Hypothalamus (tissue), 51 donors: ENCODE results near the gene F3.
"Not testable (repeated sequence)": the region's sequence is repeated elsewhere in the genome, so short reads cannot be mapped to it uniquely, and the experiment has no call there.

ENCODE experiments used
- DNase-seq, 51 donors: peaks; one replicate each; lab custom pipeline; 2025; lab: John Stamatoyannopoulos, UW

The F3 gene

GRCh38 chr1:94541246-94542087, at the start of gene F3:
F3 (minus strand) TSS chr1:94541759; CDS start chr1:94541636, 123 bp downstream.
- peak in 46 of 51 donors; percentile 15 to 90 (median 74) for DNase-seq

GRCh38 chr1:94590203-94591137, 48.9 kb upstream of the F3 start:
- peak in 3 of 51 donors; percentile 6 to 13 (median 8) for DNase-seq

DNA sequence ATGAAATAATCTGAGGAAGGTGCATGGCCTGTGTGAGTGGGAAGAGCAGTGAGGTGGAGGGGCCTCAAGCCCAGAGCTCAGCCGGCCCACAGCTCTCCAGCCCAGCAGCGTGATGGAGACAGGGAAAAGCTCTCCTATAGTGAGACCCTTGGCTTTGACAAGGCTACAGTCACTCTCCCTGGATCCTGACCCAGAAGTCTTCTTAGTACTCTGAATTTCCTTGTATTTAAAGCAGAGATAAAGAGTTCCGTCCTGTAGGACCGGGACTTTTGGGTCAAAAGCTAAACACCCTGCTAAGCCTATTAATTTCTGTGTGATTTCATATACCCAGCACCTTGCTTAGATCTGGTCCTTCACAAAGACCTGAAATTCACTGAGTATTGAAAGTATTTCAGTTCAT, 48.2 kb upstream of the F3 start:
- DNase-seq: no peak

DNA sequence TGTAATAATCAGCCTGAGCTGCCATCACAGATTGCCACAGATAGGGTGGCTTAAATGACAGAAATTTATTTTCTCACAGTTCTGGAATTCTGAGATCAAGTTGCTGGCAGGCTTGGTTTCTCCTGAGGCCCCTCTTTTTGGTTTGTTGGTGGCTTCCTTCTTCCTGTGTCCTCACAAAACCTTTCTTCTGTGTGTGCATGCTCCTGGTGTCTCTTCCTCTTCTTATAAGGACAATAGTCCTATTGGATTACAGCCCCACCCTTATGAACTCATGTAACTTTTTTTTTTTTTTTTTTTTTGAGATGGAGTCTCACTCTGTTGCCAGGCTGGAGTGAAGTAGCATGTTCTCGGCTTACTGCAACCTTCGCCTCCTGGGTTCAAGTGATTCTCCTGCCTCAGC, 41.0 kb upstream of the F3 start:
- DNase-seq: no peak

- DNase-seq: no peak
Measured at GRCh38 chr1:94580367-94581115, 39.0 kb upstream of the F3 start.

DNA sequence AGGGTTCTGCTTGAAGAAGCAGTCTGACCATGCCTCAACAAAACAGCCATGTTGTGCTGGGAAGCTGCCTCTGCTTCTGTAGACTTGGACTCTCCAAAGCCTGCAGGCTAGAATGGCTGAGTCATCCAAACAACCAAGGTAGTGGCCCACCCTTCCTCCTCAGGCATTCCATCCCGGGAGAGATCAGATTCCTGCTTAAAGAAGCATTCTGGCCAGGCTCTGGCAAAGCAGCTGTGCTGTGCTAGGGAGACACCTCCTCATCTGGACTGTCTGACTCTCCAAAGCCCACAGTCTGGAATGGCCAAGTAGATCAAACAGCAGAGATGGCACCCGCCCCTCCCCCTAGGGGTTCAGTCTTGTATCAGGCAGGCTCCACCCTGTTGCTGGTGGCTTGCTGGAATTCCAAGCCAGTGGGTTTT, 38.3 kb upstream of the F3 start:
- no peak for DNase-seq

DNA sequence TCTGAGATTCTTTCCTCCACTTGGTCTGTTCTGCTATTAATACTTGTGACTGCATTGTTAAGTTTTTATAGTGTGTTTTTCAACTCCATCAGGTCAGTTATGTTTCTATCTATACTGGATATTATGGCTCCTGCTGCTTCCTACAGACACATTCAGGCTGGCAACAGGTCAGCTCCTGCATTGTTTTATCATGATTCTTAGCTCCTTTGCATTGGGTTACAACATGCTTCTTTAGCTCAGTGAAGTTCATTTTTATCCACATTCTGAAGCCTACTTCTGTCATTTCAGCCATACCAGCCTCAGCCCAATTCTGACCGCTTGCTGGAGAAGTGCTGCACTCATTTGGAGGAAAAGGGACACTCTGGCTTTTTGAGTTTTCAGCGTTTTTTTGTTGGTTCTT, 37.3 kb upstream of the F3 start:
- no peak for DNase-seq

- not testable (repeated sequence) for DNase-seq
Measured at GRCh38 chr1:94573917-94574316, 32.4 kb upstream of the F3 start.

DNA sequence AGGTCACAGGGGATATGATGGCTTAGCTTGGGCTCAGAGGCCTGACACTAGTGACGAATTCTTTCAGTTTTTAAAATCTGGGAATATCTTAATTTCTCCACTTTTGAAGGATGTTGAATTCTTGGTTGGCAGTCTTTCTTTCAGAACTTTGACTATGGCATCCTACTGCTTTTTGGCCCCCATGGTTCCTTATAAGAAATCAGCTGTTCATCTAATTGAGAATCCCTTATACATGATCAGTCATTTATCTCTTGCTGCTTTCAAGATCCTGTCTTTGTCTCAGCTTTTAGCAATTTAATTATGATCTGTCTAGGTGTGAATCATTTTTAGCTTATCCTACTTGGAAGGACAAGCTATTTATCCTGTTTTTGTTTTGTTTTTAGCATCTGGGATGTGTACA, 31.2 kb upstream of the F3 start:
- no peak for DNase-seq

GRCh38 chr1:94570965-94571364, 29.4 kb upstream of the F3 start:
- not testable (repeated sequence) for DNase-seq

- DNase-seq: not testable (repeated sequence)
Measured at GRCh38 chr1:94568806-94569205, 27.2 kb upstream of the F3 start.

DNA sequence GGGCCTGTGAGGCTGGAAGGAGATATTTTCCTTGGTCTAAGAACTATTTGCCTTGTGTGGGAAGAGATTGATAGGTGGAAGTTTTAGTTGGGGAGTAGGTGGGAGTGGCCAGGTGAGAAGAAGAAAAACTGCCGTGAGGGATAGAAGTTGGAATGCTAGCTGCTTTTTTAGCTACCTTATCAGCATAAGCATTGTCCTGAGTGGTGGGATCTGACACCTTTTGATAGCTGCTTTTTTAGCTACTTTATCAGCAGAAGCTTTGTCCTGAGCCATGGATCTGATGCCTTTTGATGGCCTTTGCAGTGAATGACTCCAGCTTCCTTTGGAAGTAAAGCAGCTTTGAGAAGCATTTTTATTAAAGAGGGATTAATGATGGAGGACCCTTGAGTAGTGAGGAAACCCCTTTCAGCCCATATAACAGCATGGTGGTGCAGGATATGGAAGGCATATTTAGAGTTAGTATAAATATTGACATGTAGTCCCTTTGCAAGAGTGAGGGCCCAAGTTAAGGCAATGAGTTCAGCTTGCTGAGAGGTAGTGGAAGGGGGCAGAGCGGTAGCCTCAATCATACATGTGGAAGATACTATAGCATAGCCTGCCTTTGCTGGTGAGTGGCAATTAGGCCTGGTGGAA, 26.5 kb upstream of the F3 start:
- not testable (repeated sequence) for DNase-seq

DNA sequence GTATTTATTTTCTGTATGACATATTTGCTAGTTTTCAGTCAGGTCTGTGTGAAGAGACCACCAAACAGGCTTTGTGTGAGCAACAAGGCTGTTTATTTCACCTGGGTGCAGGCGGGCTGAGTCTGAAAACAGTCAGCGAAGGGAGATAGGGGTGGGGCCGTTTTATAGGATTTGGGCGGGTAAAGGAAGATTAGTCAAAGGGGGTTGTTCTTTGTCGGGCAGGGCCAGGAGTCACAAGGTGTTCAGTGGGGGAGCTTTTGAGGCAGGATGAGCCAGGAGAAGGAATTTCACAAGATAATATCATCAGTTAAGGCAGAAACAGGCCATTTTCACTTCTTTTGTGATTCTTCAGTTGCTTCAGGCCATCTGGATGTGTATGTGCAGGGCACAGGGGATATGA, 24.9 kb upstream of the F3 start:
- DNase-seq: not testable (repeated sequence)

DNA sequence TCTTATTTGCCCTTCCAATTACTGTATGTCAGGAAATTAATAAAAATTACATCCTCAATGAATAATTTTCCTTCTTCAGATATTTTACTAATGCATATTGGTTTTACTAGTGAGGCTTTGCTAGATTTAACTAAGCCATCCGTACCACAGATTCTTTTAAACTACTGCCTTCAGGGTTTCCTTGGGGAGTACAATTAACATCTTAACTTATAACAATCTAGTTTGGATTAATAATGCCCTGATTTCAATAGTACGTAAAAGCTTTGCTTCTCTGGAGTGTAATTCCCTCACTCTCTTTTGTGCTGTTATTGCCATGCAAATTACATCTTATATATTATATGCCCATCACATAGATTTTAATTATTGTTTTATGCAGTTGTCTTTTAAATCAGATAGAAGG, 24.3 kb upstream of the F3 start:
- no peak for DNase-seq

- no peak for DNase-seq
Measured at GRCh38 chr1:94562519-94563260, 21.1 kb upstream of the F3 start.

DNA sequence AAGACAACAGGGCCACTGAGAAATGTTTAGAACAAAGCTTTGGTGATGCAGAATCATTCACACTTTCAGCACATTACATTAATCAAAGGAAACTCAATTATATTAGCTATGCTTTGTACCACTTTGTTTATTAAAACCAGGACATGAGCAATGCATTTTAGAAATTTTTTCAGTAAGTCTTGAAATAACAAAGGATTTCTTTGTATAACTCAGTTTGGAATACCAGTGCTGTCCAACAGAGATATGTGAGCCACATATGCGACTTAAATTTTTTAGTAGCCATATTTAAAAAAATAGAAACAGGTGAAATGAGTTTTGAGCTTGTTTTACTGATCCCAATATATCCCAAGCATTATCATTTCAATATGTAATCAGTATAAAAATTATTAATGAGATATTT, 18.8 kb upstream of the F3 start:
- DNase-seq: no peak

DNA sequence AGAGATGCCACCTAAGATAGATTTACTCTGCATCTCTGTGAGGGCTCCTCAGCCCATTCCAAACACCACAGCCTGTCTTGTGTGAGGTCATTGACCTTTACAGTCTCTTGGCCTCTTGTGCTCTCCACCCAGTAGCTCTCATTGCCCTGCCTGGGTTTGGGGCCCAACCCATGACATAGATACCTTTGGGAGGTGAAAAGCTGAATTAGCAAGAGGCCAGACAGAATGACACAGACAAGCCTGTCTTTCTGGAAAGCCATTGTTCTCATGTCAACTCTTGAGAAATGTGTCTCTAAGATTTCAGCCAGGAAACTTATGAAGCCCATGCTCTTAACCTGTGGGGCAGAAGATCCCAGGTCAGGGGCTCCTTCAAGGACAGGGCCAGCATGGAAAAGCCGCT, 18.4 kb upstream of the F3 start:
- DNase-seq: no peak

DNA sequence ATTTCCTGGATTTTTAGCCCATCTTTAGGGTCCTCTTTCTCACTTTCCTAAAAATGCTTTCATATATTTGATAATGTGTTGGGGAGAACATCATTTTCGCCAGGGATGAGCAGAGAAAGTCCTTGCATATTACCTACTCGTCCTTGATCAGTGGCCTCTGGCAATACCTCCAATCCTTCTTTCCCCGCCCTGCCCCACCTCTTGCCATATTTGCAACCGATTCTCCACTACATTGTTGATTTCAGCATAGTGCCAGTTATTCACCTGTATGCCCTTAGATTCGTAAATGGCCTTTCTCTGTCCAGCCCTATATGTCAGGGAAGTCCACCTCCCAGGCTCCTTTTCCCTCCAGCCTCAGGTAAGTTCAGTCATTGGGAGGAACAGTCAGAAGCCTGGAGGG, 13.5 kb upstream of the F3 start:
- no peak for DNase-seq

GRCh38 chr1:94554580-94554979, 13.0 kb upstream of the F3 start:
- DNase-seq: no peak

GRCh38 chr1:94553931-94554330, 12.4 kb upstream of the F3 start:
- DNase-seq: no peak
